IPS DF 6.9 (cell line): ENCODE data around the gene CDCA4.

Source experiments
- DNase-seq: peaks from one replicate; pipeline ENCODE4 v3.0.0-alpha.2; 2013; ENCODE audit warnings: low read depth, low spot score
- H3K27ac ChIP-seq: one replicate; pipeline ENCODE4 v1.5.1; 2013; ENCODE audit warnings: low read length, control low read depth
- H3K27me3 ChIP-seq: 2 replicates; pipeline ENCODE4 v1.6.1; 2013; ENCODE audit warnings: mild to moderate bottlenecking, low read length; ENCODE audit not compliant: control insufficient read depth, insufficient read depth
- H3K36me3 ChIP-seq: 2 replicates; pipeline ENCODE4 v1.6.1; 2013; ENCODE audit warnings: low read length; ENCODE audit not compliant: control insufficient read depth, insufficient read depth
- H3K4me1 ChIP-seq: 2 replicates; pipeline ENCODE4 v1.6.1; 2013; ENCODE audit warnings: low read length; ENCODE audit not compliant: control insufficient read depth, insufficient read depth
- H3K4me3 ChIP-seq: 2 replicates; pipeline ENCODE4 v1.5.1; 2013; ENCODE audit warnings: mild to moderate bottlenecking, low read length
- H3K9me3 ChIP-seq: 2 replicates; pipeline ENCODE4 v1.6.1; 2013; ENCODE audit warnings: low read length, inconsistent platforms; ENCODE audit not compliant: control insufficient read depth, insufficient read depth
- WGBS: extraction: QIAGEN DNeasy Blood & Tissue Kit; methylation state at CpG from one replicate; pipeline ENCODE4 v1.1.7; 2013; ENCODE audit warnings: mixed read lengths, missing lambda C conversion rate; ENCODE audit not compliant: insufficient read length, insufficient coverage; 5-methylcytosine and 5-hydroxymethylcytosine counted together

The CDCA4 gene

DNA sequence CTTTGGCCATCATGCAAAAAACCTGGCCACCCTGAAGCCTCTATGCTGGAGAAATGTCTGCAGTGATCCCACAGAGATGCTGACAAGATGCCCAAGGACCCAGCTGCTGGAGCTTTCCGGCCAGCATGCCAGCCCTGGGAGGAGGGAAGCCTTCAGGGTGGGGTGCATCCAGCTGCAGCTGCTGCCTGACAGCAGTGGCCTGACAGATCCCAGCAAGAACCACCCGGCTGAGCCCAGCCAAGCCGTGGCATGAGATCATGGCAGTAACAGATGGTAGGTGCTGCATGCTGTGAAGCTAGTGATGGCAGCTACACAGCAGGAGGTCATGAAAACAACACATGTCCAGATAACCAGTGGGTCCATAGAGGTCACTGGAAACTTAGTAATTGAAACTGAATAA lies 21.5 kb downstream of the CDCA4 start:
- H3K27me3 ChIP-seq = no peaks in the 10 kb centered on the region
- no peaks in the 10 kb centered on the region for H3K36me3 ChIP-seq
- H3K27ac ChIP-seq = no peak overlapping the region
- WGBS = no CpG with 5 or more reads among the region's 3 CpGs
- DNase-seq = no peak
- H3K9me3 ChIP-seq = no peaks in the 10 kb centered on the region
- no peaks in the 10 kb centered on the region for H3K4me1 ChIP-seq
- no peak overlapping the region for H3K4me3 ChIP-seq

- H3K27ac ChIP-seq = no peak overlapping the region
- no CpG with 5 or more reads among the region's 5 CpGs for WGBS
- no peak overlapping the region for H3K4me3 ChIP-seq
- no peaks in the 10 kb centered on the region for H3K4me1 ChIP-seq
- no peaks in the 10 kb centered on the region for H3K27me3 ChIP-seq
- H3K36me3 ChIP-seq = no peaks in the 10 kb centered on the region
- DNase-seq = no peak
- H3K9me3 ChIP-seq = no peaks in the 10 kb centered on the region
These were observed 22.1 kb downstream of the CDCA4 start for GRCh38 chr14:104998801-104999200.

DNA sequence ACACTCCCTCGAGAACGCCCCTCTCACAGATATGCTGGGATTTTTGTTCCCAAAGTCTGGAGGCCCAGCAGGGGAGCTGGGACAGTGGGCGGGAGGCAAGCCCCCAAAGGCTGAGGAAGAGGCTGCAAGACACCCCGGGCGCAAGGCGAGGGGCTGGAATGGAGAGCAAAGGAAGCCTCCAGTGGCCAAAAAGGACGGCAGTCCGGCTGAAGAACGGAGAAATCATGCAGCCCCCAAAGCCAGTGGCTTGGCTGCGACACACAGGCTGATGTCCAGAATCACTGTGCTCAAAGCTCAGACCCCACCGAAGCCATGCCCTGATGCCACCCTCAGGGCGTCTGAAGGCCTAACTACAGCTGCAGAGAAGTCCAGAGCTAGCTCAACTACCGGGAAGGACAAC lies 24.4 kb downstream of the CDCA4 start:
- peaks cover 5% of the 10 kb centered on the region for H3K36me3 ChIP-seq
- H3K27ac ChIP-seq = no peak overlapping the region
- H3K27me3 ChIP-seq = no peaks in the 10 kb centered on the region
- no CpG with 5 or more reads among the region's 13 CpGs for WGBS
- DNase-seq = no peak
- no peaks in the 10 kb centered on the region for H3K9me3 ChIP-seq
- no peaks in the 10 kb centered on the region for H3K4me1 ChIP-seq
- no peak overlapping the region for H3K4me3 ChIP-seq

DNA sequence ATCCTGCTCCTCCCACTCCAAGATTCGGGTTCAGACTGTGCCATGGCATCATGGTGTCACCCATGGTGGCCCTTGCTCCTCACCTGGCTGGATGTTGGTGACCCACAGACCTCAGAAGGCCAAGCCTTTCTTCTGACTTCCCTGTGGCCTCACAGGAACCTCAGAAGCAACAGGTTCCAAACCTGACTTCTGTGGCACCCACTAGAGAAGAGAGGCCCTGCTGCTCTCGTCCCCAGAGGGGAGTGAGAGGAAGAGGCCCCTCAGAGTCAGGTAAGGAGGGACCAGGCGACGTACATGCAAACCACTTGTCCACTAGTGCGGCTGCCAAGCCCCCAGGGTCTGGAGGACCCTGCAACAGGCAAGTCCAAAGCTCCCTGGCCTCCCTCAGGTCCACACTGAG lies 24.9 kb downstream of the CDCA4 start:
- H3K27me3 ChIP-seq = no peaks in the 10 kb centered on the region
- H3K4me1 ChIP-seq = no peaks in the 10 kb centered on the region
- H3K27ac ChIP-seq = no peak overlapping the region
- peaks cover 5% of the 10 kb centered on the region for H3K36me3 ChIP-seq
- H3K4me3 ChIP-seq = no peak overlapping the region
- no peaks in the 10 kb centered on the region for H3K9me3 ChIP-seq
- WGBS = no CpG with 5 or more reads among the region's 5 CpGs
- no peak for DNase-seq

- Histone ChIP-seq H3K9me3 (no peaks in the 10 kb centered on the region), H3K36me3 (peaks cover 5% of the 10 kb centered on the region), H3K27me3 (no peaks in the 10 kb centered on the region), H3K4me3 (no peak overlapping the region), H3K4me1 (no peaks in the 10 kb centered on the region), H3K27ac (no peak overlapping the region)
- no CpG with 5 or more reads among the region's 6 CpGs for WGBS
- no peak for DNase-seq
These were observed 25.9 kb downstream of the CDCA4 start for GRCh38 chr14:104994978-104995377.

DNA sequence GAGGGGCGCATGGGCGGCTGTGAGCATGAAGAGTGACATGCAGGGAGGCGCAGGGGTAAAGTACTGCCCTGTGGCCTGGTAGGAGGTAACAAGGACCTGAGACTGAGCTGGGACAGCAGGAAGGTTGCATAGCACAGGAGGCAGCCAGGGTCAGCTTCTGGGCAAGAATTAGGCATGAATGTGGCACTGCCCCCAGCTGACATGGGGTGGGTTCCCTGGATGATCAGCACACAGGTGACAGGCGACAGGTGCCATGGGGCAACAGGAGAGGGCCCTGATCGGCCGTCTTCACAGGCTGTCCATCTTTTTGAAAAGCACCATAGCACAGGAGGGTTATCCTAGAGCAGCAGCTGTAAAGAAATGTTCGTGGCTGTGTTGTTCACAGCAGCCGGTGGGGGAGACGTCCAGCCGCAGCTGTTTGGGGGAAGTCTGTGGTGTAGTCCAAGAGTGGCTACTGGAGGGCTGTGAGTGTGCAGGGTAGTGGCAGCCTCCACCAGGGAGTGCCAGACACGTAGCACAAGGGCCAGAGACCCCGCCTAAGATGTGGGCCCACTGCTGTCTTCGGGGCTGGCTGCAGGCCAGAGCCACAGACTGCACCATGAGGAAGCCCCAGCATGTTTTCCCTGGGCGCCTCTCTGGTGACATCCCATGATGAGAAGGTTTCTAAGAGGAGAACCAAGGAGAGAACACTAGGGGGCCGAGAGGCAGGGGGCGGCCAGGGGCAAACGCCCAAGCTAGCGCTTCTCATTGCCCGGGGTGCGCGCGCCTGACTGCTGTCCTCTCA lies 26.9 kb downstream of the CDCA4 start:
- Histone ChIP-seq H3K27me3 (no peaks in the 10 kb centered on the region), H3K36me3 (peaks cover 5% of the 10 kb centered on the region), H3K27ac (no peak overlapping the region), H3K9me3 (no peaks in the 10 kb centered on the region), H3K4me1 (no peaks in the 10 kb centered on the region), H3K4me3 (no peak overlapping the region)
- no CpG with 5 or more reads among the region's 22 CpGs for WGBS
- no peak for DNase-seq

DNA sequence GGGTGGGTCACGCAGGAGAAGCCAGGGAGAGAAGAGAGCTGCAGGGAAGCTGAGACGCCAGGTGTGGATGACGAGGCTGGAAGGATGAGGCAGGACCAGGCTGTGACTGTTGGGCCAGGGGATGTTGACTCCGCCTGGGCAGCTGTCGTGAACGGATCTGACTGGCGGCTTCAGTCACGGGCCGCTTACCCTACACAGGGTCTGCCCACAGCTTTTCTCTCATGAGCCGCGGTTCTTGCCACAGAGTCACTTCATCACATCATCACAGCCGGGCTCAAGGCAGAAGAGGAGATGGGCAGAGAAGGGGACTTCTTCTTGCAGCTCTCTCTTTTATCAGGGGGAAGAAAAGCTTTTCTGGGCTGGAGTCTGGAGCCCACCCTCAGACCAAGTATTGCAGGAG lies 27.6 kb downstream of the CDCA4 start:
- Histone ChIP-seq H3K9me3 (no peaks in the 10 kb centered on the region), H3K4me3 (no peak overlapping the region), H3K27ac (no peak overlapping the region), H3K27me3 (no peaks in the 10 kb centered on the region), H3K4me1 (no peaks in the 10 kb centered on the region), H3K36me3 (peaks cover 5% of the 10 kb centered on the region)
- DNase-seq = no peak
- no CpG with 5 or more reads among the region's 12 CpGs for WGBS

- DNase-seq = no peak
- no CpG with 5 or more reads among the region's 11 CpGs for WGBS
- Histone ChIP-seq H3K9me3 (no peaks in the 10 kb centered on the region), H3K4me1 (no peaks in the 10 kb centered on the region), H3K27ac (no peak overlapping the region), H3K27me3 (no peaks in the 10 kb centered on the region), H3K4me3 (no peak overlapping the region), H3K36me3 (peaks cover 5% of the 10 kb centered on the region)
These were observed 28.4 kb downstream of the CDCA4 start for GRCh38 chr14:104992501-104992900.

GRCh38 chr14:104991896-104992230 lies 29.0 kb downstream of the CDCA4 start:
- no peak overlapping the region for H3K4me3 ChIP-seq
- no peaks in the 10 kb centered on the region for H3K9me3 ChIP-seq
- H3K36me3 ChIP-seq = peaks cover 5% of the 10 kb centered on the region
- H3K4me1 ChIP-seq = no peaks in the 10 kb centered on the region
- no CpG with 5 or more reads among the region's 34 CpGs for WGBS
- no peaks in the 10 kb centered on the region for H3K27me3 ChIP-seq
- H3K27ac ChIP-seq = no peak overlapping the region
- DNase-seq = no peak

DNA sequence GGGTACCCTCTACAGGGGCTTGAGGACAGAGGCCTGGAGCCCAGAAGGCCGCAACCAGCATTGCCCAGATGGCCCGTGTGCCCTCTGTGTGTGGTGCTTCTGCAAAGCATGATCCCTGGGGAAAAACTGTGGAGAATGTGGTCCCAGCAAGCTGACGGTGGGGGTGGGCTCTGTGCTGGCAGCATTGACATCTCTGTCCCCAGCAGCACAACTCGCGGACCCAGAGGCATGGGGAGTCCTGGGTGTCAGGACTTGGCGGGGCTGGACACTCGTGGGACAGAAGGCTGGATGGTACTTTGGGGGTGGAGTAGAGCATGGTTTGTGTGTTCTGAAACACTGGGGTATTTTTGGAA lies 31.0 kb downstream of the CDCA4 start:
- DNase-seq = no peak
- no peak overlapping the region for H3K4me3 ChIP-seq
- peaks cover 5% of the 10 kb centered on the region for H3K36me3 ChIP-seq
- no peaks in the 10 kb centered on the region; the same call in 1 of the 2 replicates for H3K4me1 ChIP-seq
- no CpG with 5 or more reads among the region's 7 CpGs for WGBS
- no peaks in the 10 kb centered on the region for H3K9me3 ChIP-seq
- no peak overlapping the region for H3K27ac ChIP-seq
- no peaks in the 10 kb centered on the region for H3K27me3 ChIP-seq

DNA sequence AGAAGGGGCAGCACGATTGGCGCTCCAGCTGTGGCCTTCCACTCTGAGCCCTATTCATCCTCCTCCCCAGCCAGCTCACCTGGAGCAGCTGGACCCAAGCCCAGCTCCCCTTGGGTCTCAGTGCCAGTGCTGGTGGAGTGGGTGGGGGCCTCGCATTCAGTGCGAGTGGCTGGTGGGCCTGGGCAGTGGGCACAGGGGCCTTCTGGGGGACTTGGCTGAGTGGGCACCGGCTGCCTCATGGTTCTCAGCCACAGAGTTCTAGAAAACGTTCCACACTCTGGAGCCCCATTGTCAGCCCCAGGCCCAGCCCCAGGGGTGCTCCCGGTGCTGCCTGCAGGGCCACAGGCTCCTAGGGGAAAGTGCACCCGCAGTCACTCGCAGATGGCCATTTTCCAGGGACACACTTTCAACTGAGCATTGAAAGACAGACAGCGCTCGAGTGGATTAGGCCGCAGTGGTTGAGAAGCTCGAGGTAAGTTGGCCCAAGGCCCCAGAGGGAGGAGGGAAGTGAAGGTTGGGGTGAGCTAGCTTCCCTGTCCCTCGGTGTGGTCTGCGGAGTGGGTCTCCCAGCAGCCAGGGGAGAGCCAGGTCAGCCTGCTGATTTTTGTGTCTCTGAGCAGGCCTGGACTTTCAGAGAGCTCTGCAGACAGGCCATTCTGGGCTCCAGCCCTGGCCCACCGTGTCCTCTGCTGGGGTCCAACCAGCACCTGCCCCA lies 31.5 kb downstream of the CDCA4 start:
- H3K4me3 ChIP-seq = no peak overlapping the region
- peaks cover 5% of the 10 kb centered on the region for H3K36me3 ChIP-seq
- no CpG with 5 or more reads among the region's 16 CpGs for WGBS
- H3K27ac ChIP-seq = no peak overlapping the region
- no peaks in the 10 kb centered on the region for H3K27me3 ChIP-seq
- no peak for DNase-seq
- no peaks in the 10 kb centered on the region for H3K9me3 ChIP-seq
- no peaks in the 10 kb centered on the region; the same call in 1 of the 2 replicates for H3K4me1 ChIP-seq
